Right atrium auricular region (tissue), 2 donors: ENCODE data around the gene TAF1A. TPM values are rescaled to one million over a fixed set of nuclear protein-coding genes. Genes with fewer than 3 reads are reported as not detected.

Experiments used
- DNase-seq: peaks from one replicate; pipeline ENCODE4 v3.0.0-alpha.2; 2019; ENCODE audit warnings: low spot score
- H3K27ac ChIP-seq, 2 donors: fragments of 200-600 bp; sonication (generic); 1 replicate in 1 of 2; 2 replicates in 1 of 2; pipeline ENCODE4 v1.5.1; 2016 to 2019
- H3K27me3 ChIP-seq, 2 donors: fragments of 200-600 bp; sonication (generic); one replicate each; pipeline versions ENCODE4 v1.5.1 to v1.6.0; 2017 to 2019
- H3K36me3 ChIP-seq: fragments of 200-600 bp; sonication (generic); one replicate; pipeline ENCODE4 v1.5.1; 2016
- H3K4me1 ChIP-seq, 2 donors: fragments of 200-600 bp; sonication (generic); one replicate each; pipeline versions ENCODE4 v1.5.1 to v1.6.0; 2017 to 2019
- H3K4me3 ChIP-seq, 2 donors: fragments of 200-600 bp; sonication (generic); 1 replicate in 1 of 2; 2 replicates in 1 of 2; pipeline ENCODE4 v1.5.1; 2017 to 2019; ENCODE audit warnings: mild to moderate bottlenecking in 1 of 2, moderate library complexity in 1 of 2
- H3K9me3 ChIP-seq, 2 donors: fragments of 200-600 bp; sonication (generic); one replicate each; pipeline ENCODE4 v1.5.1; 2019
- CTCF ChIP-seq, 2 donors: fragments of 200-600 bp; sonication (generic); IDR thresholded peaks; one replicate each; pipeline ENCODE4 v1.5.1; 2019; ENCODE audit warnings: antibody characterized with exemption in 2 of 2
- total RNA-seq, 2 donors: library from RNA; depleted of rRNA; stranded (reverse); fragments of >200 nt; gene quantifications; one replicate each; pipeline ENCODE4 v1.1.0, GENCODE V29; 2016

Gene TAF1A
- total RNA-seq, 2 donors from 2014 or later = 1.3 to 2.7 TPM

DNA sequence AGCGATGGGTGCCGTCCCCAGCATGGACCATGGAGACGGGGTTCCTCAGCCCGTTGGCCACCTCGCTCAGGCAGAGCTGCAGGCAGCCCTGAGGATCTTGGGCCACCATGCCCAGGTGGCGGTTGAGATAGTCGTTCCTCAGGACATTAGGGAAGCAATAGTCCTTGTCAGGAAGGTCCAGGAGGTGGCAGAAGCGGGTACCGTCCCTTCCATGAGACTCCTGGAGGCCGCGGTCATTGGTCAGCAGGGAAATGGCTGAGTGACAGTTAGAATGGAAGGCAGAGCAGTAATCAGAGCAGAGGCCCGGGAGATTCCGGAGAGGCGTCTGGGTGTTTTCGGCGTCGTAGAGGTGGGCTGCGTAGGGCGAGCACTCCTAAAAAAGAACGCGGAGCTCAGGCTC, 45.9 kb downstream of the TAF1A start:
- Histone ChIP-seq H3K36me3 (no peaks in the 10 kb centered on the region), H3K4me3 (no peak overlapping the region), H3K27ac (no peak overlapping the region), H3K4me1 (no peaks in the 10 kb centered on the region), H3K9me3 (no peaks in the 10 kb centered on the region), H3K27me3 (no peaks in the 10 kb centered on the region)
- no peak for TF ChIP-seq CTCF (IDR thresholded peaks at IDR 0.05)
- no peak for DNase-seq

DNA sequence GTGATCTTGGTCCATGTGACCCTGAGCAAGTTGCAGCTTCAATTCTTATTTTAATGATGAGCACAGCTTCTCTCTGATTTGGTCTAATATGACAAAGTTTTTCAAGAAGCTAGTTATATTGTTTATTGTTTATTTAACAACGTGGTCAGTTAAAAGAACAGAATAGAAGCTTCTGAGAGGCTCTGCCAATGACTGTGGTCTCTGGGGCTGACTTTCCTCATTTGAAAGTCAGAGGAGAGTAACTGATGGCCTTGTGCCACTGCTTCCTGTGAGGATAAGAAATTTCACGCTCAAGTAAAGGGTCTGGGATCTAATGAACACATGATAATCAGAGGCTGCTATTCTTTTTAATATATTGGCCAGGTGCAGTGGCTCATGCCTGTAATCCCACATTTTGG, 49.1 kb downstream of the TAF1A start:
- Histone ChIP-seq H3K36me3 (no peaks in the 10 kb centered on the region), H3K27ac (no peak overlapping the region), H3K27me3 (no peaks in the 10 kb centered on the region), H3K9me3 (no peaks in the 10 kb centered on the region), H3K4me1 (no peaks in the 10 kb centered on the region), H3K4me3 (no peak overlapping the region)
- DNase-seq = no peak
- no peak for TF ChIP-seq CTCF (IDR thresholded peaks at IDR 0.05)

- Histone ChIP-seq H3K9me3 (no peaks in the 10 kb centered on the region), H3K36me3 (no peaks in the 10 kb centered on the region), H3K4me1 (no peaks in the 10 kb centered on the region), H3K27me3 (no peaks in the 10 kb centered on the region), H3K27ac (no peak overlapping the region), H3K4me3 (no peak overlapping the region)
- DNase-seq = no peak
- TF ChIP-seq CTCF (IDR thresholded peaks at IDR 0.05) = no peak
Measured at GRCh38 chr1:222539951-222540597, 49.7 kb downstream of the TAF1A start.

DNA sequence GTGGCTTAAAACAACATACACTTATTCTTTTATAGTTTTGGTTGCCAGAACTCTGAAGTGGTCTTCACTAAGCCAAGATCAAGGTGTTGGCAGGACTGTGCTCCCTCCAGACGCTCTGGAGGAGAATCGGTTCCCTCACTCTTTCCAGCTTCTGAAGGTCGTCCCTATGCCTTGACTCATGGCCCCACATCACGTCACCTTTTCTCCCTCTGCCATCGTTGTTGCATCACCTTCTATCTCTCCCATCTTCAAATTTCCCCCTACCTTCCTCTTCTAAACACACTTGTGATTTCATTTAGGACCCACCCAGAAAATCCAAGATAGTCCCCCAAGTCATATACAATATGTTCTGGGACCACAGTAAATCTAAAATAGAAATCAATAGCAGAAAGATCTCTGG, 54.3 kb downstream of the TAF1A start:
- no peak for DNase-seq
- no peak overlapping the region for H3K4me3 ChIP-seq
- no peak for TF ChIP-seq CTCF (IDR thresholded peaks at IDR 0.05)
- H3K27ac ChIP-seq = no peak overlapping the region
- H3K9me3 ChIP-seq = no peaks in the 10 kb centered on the region
- H3K36me3 ChIP-seq = no peaks in the 10 kb centered on the region
- no peaks in the 10 kb centered on the region for H3K27me3 ChIP-seq
- no peaks in the 10 kb centered on the region for H3K4me1 ChIP-seq

DNA sequence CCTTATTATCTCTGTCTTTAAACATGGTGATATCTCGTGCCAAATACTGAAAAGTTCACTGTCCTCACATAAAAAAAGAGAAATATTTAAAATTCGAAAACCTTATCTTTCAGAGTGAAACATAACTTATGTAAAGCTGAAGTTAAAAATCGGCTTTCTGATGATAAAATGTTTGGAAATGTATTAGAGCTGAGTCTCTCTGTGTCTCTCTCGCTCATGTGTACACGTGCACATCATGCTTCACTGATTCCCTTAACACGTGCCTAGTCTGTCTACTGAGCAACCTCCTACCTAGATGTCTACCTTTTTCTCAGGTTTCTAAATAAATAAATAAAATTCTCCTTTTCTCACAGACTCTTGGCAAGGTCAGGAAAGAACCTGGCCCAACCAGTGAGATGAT, 58.9 kb downstream of the TAF1A start:
- H3K4me3 ChIP-seq = no peak overlapping the region
- DNase-seq = no peak
- no peaks in the 10 kb centered on the region for H3K4me1 ChIP-seq
- TF ChIP-seq CTCF (IDR thresholded peaks at IDR 0.05) = no peak
- H3K27me3 ChIP-seq = no peaks in the 10 kb centered on the region
- no peaks in the 10 kb centered on the region for H3K9me3 ChIP-seq
- no peaks in the 10 kb centered on the region for H3K36me3 ChIP-seq
- H3K27ac ChIP-seq = no peak overlapping the region

DNA sequence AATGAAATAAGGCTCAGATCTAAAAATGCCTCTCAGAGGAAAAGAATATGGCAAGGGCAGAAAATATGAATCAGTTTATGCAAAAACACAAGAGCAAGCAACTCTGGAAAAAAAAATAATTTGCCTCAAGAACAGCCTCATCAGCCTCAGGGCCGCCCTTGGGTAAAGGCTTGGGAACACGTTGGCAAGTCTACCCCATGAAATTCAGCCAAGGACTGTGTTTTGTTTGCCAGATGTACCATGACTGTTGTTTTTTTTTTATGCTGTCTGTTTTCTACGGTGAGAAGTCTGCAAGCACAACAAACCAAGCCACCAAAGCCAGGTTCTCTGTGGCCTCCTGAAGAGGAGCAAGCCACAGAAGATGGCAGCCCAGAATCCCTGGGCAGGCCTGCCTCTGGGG, 59.8 kb downstream of the TAF1A start:
- Histone ChIP-seq H3K27ac (no peak overlapping the region), H3K36me3 (no peaks in the 10 kb centered on the region), H3K9me3 (no peaks in the 10 kb centered on the region), H3K4me1 (no peaks in the 10 kb centered on the region), H3K4me3 (no peak overlapping the region), H3K27me3 (no peaks in the 10 kb centered on the region)
- TF ChIP-seq CTCF (IDR thresholded peaks at IDR 0.05) = no peak
- DNase-seq = no peak
